Adipose tissue (tissue), 3 donors: ENCODE measurements around the gene HECTD2. TPM values are rescaled to one million over a fixed set of nuclear protein-coding genes. Genes with fewer than 3 reads are reported as not detected.
"Not testable (repeated sequence)": the region's sequence is repeated elsewhere in the genome, so short reads cannot be mapped to it uniquely, and the experiment has no call there.

Experiments
- H3K27ac ChIP-seq: one replicate; pipeline ENCODE4 v1.5.1; 2013; ENCODE audit warnings: low read depth, low read length
- WGBS, 3 donors: extraction: QIAGEN DNeasy Blood & Tissue Kit; methylation state at CpG; one replicate each; pipeline ENCODE4 v1.1.7; 2013; 5-methylcytosine and 5-hydroxymethylcytosine counted together
- polyA plus RNA-seq, 3 donors: library from polyadenylated mRNA; stranded (reverse); fragments of 200-250 nt; gene quantifications; one replicate each; pipeline ENCODE4 v1.2.3, GENCODE V29; 2013
- donor health status: healthy with polysubstance abuse.
- donor health status: Bipolar disorder and iron deficiency.
- donor health status: healthy.

The HECTD2 gene
- polyA plus RNA-seq, 3 donors = 2.6 to 5.6 (median 3.5) TPM

GRCh38 chr10:91520661-91521060, 110.5 kb downstream of the HECTD2 start:
- WGBS, 3 donors = 13 to 28% (median 23%) methylated on average over 1 of the region's 1 CpG
- no peak overlapping the region for H3K27ac ChIP-seq

- WGBS, 3 donors = 31 to 86% (median 85%) methylated on average over 1 of the region's 1 CpG
- no peak overlapping the region for H3K27ac ChIP-seq
These were observed 111.3 kb downstream of the HECTD2 start for GRCh38 chr10:91521439-91521838.

- H3K27ac ChIP-seq = no peak overlapping the region
- WGBS, 3 donors = 61 to 70% (median 66%) methylated on average over 4 of the region's 4 CpGs
These were observed 116.0 kb downstream of the HECTD2 start for GRCh38 chr10:91525896-91526712.

GRCh38 chr10:91528080-91528479, 117.9 kb downstream of the HECTD2 start:
- H3K27ac ChIP-seq = no peak overlapping the region
- 31 to 87% (median 83%) methylated on average over 4 of the region's 4 CpGs for WGBS, 3 donors

GRCh38 chr10:91528768-91529167, 118.6 kb downstream of the HECTD2 start:
- 31 to 91% (median 91%) methylated on average over 1 of the region's 1 CpG for WGBS, 3 donors
- no peak overlapping the region for H3K27ac ChIP-seq

GRCh38 chr10:91534789-91535188, 124.6 kb downstream of the HECTD2 start:
- WGBS, 3 donors = no CpG with 5 or more reads among the region's 1 CpG
- not testable (repeated sequence) for H3K27ac ChIP-seq

GRCh38 chr10:91536111-91536510, 126.0 kb downstream of the HECTD2 start:
- 55 to 79% (median 56%) methylated on average over 4 of the region's 4 CpGs for WGBS, 3 donors
- H3K27ac ChIP-seq = no peak overlapping the region

GRCh38 chr10:91536733-91537132, 126.6 kb downstream of the HECTD2 start:
- WGBS, 3 donors = 54 to 82% (median 62%) methylated on average over 2 of the region's 2 CpGs
- H3K27ac ChIP-seq = no peak overlapping the region

GRCh38 chr10:91537614-91538383, 127.7 kb downstream of the HECTD2 start:
- WGBS, 3 donors = 88 to 95% (median 94%) methylated on average over 4 of the region's 4 CpGs
- H3K27ac ChIP-seq = no peak overlapping the region

GRCh38 chr10:91539930-91540329, 129.8 kb downstream of the HECTD2 start:
- H3K27ac ChIP-seq = no peak overlapping the region
- WGBS, 3 donors = 82 to 93% (median 85%) methylated on average over 5 of the region's 5 CpGs

GRCh38 chr10:91540733-91541132, 130.6 kb downstream of the HECTD2 start:
- H3K27ac ChIP-seq = no peak overlapping the region
- WGBS, 3 donors = 66 to 91% (median 87%) methylated on average over 6 of the region's 6 CpGs

- no peak overlapping the region for H3K27ac ChIP-seq
- 20 to 65% (median 34%) methylated on average over 6 of the region's 6 CpGs for WGBS, 3 donors
These were observed 131.3 kb downstream of the HECTD2 start for GRCh38 chr10:91541481-91541880.

- H3K27ac ChIP-seq = no peak overlapping the region
- WGBS, 3 donors = 75 to 87% (median 76%) methylated on average over 3 of the region's 3 CpGs
These were observed 135.2 kb downstream of the HECTD2 start for GRCh38 chr10:91545384-91545783.

- 65 to 85% (median 83%) methylated on average over 3 of the region's 3 CpGs for WGBS, 3 donors
- no peak overlapping the region for H3K27ac ChIP-seq
These were observed 135.7 kb downstream of the HECTD2 start for GRCh38 chr10:91545838-91546237.

GRCh38 chr10:91549262-91549661, 139.1 kb downstream of the HECTD2 start:
- 94 to 98% (median 94%) methylated on average over 3 of the region's 3 CpGs for WGBS, 3 donors
- H3K27ac ChIP-seq = no peak overlapping the region

GRCh38 chr10:91550021-91550420, 139.9 kb downstream of the HECTD2 start:
- H3K27ac ChIP-seq = no peak overlapping the region
- WGBS, 3 donors = 86 to 93% (median 92%) methylated on average over 4 of the region's 4 CpGs

GRCh38 chr10:91551856-91552255, 141.7 kb downstream of the HECTD2 start:
- 62 to 66% (median 65%) methylated on average over 8 of the region's 8 CpGs for WGBS, 3 donors
- H3K27ac ChIP-seq = no peak overlapping the region

- 60 to 79% (median 77%) methylated on average over 11 of the region's 11 CpGs for whole genome bisulfite sequencing, 3 donors
- no peak overlapping the region for H3K27ac ChIP-seq
These were observed 142.3 kb downstream of the HECTD2 start for GRCh38 chr10:91552274-91553095.

- no peak overlapping the region for H3K27ac ChIP-seq
These were observed 145.3 kb downstream of the HECTD2 start for GRCh38 chr10:91555455-91555854.
